Activated effector memory CD4-positive, alpha-beta T cell treated with anti-CD3 and anti-CD28 coated beads, Interleukin-2, amount 50 U/mL, for 16 hours (primary cell): ENCODE results near the gene NOBOX.
"Not testable (repeated sequence)": the region's sequence is repeated elsewhere in the genome, so short reads cannot be mapped to it uniquely, and the experiment has no call there.

ENCODE experiments used
- DNase-seq: peaks from one replicate; pipeline ENCODE4 v3.0.0-alpha.2; 2020

NOBOX gene

DNA sequence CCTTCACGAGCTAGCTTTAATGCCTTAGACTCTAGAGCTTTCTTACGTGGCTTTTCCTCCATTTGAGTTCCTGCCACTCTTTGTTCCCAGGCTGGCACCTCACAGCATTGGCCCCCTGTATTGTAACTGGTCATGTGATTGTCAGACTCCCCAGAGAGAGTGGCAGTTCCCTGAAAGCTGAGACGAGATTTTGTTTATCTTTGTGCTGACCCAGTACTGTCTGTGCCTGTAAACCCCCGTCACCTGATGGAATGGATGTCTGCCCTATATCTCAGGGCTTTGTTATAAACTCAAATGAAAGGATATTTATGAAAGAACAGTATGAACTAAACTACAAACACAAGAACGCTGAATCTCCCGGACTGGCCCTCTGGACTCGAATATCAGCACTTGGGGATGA lies 13.0 kb downstream of the NOBOX start:
- no peak for DNase-seq

DNA sequence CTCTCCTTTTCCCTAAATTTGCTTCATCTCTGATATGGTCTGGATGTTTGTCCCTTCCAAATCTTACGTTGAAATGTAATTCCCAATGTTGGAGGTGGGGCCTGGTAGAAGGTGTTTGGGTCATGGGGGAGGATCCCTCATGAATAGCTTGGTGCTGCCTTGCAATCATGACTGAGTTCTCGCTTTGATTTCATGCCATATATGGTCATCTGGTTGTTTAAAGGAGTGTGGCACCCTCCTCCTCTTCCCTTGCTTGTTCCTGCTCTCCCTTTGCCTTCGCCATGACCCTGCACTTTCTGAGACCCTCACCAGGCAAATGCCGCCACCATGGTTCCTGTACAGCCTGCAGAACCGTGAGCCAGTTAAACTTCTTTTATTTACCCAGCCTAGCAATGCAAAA lies 14.5 kb downstream of the NOBOX start:
- DNase-seq, result peak; percentile 6

DNA sequence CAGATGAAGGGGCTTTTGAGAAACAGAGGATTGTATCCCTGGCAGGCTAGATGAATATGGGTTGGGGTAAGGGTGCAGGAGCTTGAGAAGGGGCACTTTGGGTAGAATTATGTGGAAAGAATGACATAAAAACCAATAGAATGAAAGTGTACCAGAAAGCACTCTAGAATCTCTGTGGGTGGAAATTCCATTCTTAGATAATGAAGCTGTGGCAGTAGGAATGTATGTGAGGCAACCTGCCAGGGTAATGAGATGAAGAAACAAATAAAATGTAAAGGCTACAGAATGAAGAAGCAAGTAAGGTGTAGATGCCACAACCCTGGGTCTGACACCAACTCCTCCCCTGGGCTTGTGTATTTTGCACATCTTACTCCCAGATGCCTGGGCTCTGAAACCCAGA lies 16.8 kb downstream of the NOBOX start:
- peak; percentile 13 for DNase-seq

DNA sequence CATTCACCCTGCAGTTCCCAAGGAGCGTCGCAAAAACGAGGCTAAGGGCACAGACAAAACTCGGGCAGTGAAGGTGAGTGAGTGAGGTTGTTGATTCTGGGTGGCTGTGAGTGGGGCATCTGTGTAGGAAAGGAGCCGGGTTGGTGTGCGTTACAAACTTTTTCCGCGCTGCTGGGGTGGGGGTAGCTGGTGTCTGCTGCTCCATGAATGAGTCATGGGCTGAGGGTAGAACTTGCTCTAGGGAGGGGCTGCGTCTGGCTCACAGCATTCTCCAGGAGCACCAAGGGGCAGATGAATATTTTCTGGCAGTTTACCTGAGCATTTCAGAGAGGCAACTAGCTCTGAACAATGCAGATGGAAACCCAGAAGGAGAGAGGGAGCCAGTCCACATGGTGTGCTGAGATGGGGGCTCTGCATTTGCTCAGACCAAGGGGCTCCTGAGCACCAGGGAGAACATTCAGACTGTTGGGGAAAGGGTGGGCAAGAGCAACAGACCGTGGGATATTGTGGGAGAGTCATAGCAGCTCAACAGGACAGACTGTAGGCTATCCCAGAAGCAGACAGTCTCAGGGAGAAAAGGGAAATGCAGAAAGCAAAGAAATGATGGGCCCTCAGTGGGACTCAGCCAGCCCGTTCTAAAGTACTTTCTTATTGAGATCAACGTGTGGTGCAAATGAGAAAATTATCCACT lies 18.8 kb downstream of the NOBOX start:
- peak; percentile 78 for DNase-seq

DNA sequence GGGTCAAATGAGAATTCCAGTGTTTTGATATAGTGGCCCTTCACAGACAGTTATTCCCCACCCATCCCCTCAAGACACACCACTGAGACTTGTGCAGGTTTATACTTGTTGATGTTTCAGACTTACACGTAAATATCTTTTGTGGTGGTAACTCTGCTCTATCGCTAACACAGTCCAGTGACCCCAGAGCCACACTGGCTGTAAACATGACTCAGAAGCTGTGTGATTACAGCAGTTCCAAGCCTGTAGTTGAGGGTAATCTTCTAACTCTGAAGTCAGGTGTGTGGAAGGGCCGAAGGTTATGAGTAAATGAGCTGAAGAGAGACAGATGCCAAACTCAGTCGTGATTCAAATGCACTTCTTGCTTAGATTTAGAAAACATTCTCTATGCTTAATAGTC lies 19.4 kb downstream of the NOBOX start:
- DNase-seq, result no peak

DNA sequence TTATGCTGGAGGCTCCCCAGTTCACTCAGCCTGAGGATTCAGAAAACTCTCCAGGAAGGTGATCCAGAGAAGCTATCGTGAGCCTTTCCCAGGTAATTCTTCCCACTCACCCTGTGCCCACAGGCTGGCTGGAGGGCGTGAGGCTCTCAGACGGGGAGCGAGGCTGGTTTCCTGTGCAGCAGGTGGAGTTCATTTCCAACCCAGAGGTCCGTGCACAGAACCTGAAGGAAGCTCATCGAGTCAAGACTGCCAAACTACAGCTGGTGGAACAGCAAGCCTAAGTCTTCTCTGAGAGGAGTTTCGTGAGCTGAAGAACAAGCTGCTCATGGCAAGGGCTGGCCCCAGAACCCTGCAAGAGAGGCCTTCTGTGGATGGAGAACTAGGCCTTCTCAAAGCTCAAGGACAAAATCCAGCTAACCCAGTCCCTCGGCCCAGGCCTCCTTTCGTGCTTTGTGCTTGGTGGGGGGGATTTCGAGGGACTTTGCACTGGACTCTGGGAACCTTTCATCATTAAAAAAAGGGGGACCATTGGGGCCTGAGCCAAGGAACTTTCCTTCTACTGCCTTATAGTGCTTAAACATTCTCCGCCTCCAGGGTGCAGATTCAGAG lies 23.6 kb downstream of the NOBOX start:
- no peak for DNase-seq

DNA sequence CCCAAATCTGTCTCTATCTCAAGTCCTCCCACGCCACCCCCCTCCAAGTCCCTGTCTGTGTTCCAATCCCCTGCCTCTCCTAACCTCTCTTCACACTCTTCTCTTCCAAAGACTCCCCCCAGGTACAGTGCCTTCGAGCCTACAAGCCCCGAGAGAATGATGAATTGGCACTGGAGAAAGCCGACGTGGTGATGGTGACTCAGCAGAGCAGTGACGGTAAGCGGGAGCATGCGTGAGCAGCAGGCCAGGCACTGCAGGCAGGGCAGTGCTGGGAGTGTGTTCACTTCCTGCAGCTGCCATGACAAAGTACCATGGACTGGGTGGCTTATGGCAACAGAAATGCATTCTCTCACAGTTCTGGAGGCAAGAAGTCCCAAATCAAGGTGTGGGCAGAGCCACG lies 24.8 kb downstream of the NOBOX start:
- DNase-seq, result no peak

DNA sequence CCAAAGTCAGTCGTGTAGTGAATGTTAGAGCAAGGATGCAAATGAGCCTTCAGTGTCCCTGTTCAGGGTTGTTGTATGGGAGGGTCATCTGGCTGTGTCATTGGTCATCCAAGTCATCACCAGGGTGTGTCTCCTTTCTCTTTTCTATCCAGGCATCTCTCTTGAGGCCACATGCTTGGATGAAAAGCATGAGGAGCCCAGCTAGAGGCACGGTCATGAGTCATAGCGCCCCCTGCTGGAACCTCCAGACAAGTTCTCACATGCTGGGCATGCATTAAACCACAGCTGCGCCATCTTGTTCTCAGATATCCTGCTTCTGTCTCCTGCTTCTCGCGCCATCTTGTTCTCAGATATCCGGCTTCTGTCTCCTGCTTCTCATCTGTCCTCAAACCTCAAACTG lies 34.3 kb downstream of the NOBOX start:
- not testable (repeated sequence) for DNase-seq

DNA sequence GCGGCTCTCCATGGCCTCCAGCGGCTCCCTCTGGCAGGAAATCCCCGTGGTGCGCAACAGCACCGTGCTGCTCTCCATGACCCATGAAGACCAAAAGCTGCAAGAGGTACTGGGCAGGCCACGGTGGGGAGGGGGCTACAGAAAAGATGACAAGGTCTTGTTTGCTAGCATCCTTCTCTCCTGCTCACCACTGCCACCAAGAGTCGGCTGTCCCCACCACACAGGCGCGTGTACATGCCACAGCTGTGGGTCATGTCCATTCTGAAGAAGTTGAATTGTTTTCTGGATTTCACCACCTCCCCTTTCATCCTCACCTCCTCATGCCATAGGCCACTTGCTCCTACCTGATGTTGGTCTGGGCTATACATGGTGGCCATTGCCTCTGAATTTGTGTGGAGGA lies 36.2 kb downstream of the NOBOX start:
- DNase-seq, result not testable (repeated sequence)

DNA sequence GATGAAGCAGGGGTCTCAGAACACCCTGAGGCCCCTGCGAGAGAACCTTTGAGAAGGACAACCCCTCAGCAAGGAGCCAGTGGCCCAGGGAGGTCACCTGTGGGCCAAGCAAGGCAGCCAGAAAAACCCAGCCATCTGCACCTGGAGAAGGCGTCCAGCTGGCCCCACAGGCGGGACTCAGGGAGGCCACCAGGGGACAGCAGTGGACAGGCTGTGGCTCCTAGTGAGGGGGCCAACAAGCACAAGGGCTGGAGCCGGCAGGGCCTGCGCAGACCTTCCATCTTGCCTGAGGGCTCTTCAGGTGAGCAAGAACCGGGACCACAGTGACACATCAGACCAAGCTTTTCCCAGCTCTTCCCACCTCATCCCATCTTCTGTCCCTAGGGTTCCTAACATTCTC lies 38.0 kb downstream of the NOBOX start:
- DNase-seq, result not testable (repeated sequence)

DNA sequence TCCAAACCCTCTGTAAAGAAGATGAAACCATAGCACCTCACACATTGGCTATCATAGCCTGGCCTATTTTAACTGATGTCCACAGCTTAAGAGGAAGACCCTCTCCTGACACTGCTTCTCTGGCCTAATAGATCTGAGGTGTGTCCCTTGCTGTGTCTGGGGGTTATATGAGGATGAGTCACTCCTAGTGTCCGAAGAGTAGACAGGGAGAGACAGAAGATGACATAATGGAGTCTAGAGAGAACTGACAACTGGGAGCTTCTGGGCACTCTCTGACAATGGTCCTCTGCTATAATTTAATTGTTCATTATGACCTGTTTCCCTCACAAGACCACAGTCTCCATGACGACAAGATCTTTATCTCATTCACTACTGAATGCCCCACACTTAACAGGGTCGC lies 41.4 kb downstream of the NOBOX start:
- not testable (repeated sequence) for DNase-seq

DNA sequence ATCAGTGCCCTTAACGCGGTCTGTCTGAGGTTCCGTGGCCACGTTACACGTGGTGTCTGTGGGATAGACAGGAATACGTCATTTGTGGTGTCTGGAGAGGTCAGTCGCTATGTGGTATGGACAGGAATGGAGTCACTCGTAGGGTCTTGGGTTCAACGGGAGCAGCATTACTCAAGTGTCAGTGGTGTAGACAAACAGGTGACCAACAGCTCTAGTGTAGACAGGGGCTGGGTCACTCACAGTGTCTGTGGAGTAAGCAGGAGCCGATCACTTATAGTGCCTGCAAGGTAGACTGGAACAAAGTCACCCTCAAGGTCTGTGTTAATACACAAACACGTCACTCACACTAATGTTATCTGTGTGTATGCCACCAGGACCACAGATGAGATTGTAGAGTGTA lies 46.6 kb downstream of the NOBOX start:
- not testable (repeated sequence) for DNase-seq

DNA sequence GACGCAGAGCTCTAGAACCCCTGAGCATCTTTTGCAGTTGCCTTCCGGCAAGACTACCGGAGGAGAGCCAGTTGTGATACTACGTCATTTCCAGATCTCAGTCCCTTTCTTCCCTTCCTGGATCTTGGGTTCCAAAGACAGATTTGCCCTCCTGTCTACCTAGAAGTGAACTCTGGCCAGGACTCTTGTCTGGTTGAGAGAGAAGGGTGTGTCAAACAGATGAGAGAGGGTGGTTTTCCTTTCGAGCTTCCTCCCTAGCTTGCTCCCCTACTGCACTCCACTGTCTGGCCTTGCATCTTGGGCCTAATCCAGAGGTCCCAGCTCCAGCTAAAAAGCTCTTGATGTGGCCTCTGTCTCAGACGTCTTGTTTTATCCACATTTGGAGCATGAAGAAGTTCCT lies 47.3 kb downstream of the NOBOX start:
- DNase-seq, result not testable (repeated sequence)

DNA sequence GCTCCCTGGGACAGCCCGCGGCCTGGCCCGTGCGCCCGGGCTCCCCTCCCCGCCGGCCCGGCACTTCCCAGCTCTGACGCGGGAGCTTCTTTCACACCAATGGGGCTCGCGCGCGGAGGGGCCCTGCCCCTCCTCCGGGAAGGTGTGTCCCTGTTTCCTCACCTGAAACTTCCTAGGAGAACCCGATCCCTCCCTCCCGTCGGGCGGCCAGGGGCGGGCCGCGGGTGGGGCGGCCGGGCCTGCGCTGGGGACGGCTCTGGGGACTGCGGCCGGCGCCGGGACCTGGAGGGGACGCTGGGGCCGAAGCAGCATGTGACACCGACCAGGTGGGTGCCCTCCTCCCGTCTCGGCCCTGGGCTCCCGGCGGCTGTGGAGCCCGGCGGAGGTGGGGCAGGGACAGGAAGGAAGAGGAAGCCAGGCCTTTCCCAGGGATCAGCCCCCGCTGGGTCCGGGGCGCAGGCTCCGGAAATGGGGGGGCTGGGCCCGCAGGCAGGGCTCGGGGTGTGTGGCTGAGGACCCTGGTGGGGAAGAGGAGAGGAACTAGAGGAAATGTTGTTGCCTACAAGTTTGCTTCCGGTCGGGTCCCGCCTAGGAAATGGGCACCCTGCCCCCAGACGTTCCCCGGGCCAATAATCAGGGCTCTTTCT lies 48.2 kb downstream of the NOBOX start, which contains the start of gene ARHGEF5:
TSS of gene ARHGEF5 (plus strand) at position 227 of the 647 bp plus-strand sequence. CDS start 7,268 bp downstream, outside the sequence.
- DNase-seq, result not testable (repeated sequence)

DNA sequence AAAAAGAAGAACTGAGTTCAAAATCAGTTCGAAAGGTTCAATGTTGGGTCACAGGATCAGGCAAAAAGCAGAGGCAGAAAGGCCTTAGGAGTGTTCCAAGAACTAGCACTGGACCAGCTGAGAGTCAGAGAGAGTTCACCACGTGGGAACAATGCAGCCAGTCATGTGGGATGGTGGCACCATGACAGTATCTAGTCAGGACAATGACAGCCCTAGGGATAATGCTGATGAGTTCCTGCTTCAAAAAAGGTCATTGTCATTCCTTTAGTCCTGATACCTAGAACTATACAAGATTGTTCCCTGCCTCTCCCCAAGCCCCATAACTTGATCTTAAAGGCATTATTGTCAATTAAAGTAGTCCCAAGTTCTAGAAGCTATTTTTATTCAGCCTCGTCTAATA lies 51.8 kb downstream of the NOBOX start:
- DNase-seq, result not testable (repeated sequence)

DNA sequence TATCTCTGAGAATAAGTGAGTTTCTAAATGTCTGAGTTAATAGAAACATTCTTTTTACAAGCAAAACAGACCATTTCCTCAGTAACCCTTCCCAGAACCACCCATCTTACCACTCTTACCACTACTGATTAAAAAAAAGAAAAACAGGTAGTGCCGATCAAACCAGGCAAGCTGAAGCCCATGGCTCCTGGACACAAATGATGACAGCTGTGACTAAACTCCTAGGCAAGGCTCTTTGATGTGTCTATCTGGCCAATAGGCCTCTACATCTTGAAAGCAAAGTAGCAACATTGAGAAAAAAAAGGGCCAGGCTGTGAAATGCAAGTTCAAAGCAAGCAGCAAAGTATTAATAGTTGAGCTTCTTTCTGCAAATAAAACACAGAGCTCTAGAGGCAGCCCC lies 54.9 kb downstream of the NOBOX start:
- DNase-seq, result not testable (repeated sequence)
